IMR-90 (cell line): ENCODE results near the gene AKAP13. TPM values are rescaled to one million over a fixed set of nuclear protein-coding genes. Genes with fewer than 3 reads are reported as not detected.
A peak's percentile ranks its signal among the peaks of the same experiment; 100 is the strongest.

Experiments
- ATAC-seq: fragments of 200-7000 bp; cut with Tn5 transposase; 2 replicates; pipeline ENCODE4 v1.9.1; 2020; ENCODE audit warnings: low read depth, mild to moderate bottlenecking, moderate library complexity
- BruUV-seq: library from RNA; stranded (reverse); fragments of 400-500 nt; replicated peaks from 2 replicates; lab custom pipeline; 2021; lab: Mats Ljungman, UMichigan
- CTCF ChIA-PET: fragments of 300-600 bp; formaldehyde crosslinking; extraction: SDS; loops from one replicate; lab custom pipeline; 2021; ENCODE audit warnings: antibody characterized with exemption; lab: Yijun Ruan, JAX
- POLR2A ChIA-PET: fragments of 300-600 bp; sonication (Branson Sonifier 250); formaldehyde crosslinking; loops from one replicate; lab custom pipeline; 2022; ENCODE audit warnings: antibody characterized with exemption; ENCODE audit not compliant: unreplicated experiment; lab: Charles Lee
- DNase-seq: peaks from one replicate; pipeline ENCODE4 v3.0.0; 2013
- H2AFZ ChIP-seq: replicated peaks from 2 replicates; pipeline ENCODE3; 2013; ENCODE audit warnings: low read length, mild to moderate bottlenecking; ENCODE audit not compliant: poor library complexity
- H2AK5ac ChIP-seq: 2 replicates; pipeline ENCODE4 v1.6.1; 2013; ENCODE audit warnings: low read depth, low read length, inconsistent platforms
- H2AK9ac ChIP-seq: replicated peaks from 2 replicates; pipeline ENCODE3; 2013; ENCODE audit warnings: mild to moderate bottlenecking, low read depth, low read length, moderate library complexity; ENCODE audit not compliant: poor library complexity
- H2BK120ac ChIP-seq: 2 replicates; pipeline ENCODE4 v1.6.1; 2013; ENCODE audit warnings: low read depth, low read length, inconsistent platforms
- H2BK15ac ChIP-seq: 3 replicates; pipeline ENCODE4 v1.6.1; 2013; ENCODE audit warnings: low read depth, low read length, inconsistent platforms
- H2BK20ac ChIP-seq: 2 replicates; pipeline ENCODE4 v1.6.1; 2013; ENCODE audit warnings: low read depth, mild to moderate bottlenecking, inconsistent platforms, low read length, moderate library complexity
- H2BK5ac ChIP-seq: 2 replicates; pipeline ENCODE4 v1.6.1; 2013; ENCODE audit warnings: mild to moderate bottlenecking, low read depth, low read length, inconsistent platforms; ENCODE audit not compliant: poor library complexity, severe bottlenecking
- H3K14ac ChIP-seq: replicated peaks from 2 replicates; pipeline ENCODE4 v1.6.1; 2013; ENCODE audit warnings: low read depth, low read length, inconsistent platforms
- H3K18ac ChIP-seq: 2 replicates; pipeline ENCODE4 v1.6.1; 2013; ENCODE audit warnings: low read depth, low read length, control low read depth
- H3K23ac ChIP-seq: 2 replicates; pipeline ENCODE4 v1.6.1; 2013; ENCODE audit warnings: low read depth, low read length, inconsistent platforms
- H3K27ac ChIP-seq: 2 replicates; pipeline ENCODE4 v1.5.1; 2013; ENCODE audit warnings: mild to moderate bottlenecking, control low read depth, low read length; ENCODE audit not compliant: insufficient read depth
- H3K27me3 ChIP-seq: 2 replicates; pipeline ENCODE4 v1.6.1; 2013; ENCODE audit warnings: low read length; ENCODE audit not compliant: control insufficient read depth, insufficient read depth
- H3K36me3 ChIP-seq: 2 replicates; pipeline ENCODE4 v1.6.1; 2013; ENCODE audit warnings: low read length, mixed read lengths; ENCODE audit not compliant: control insufficient read depth, insufficient read depth
- H3K4ac ChIP-seq: 2 replicates; pipeline ENCODE4 v1.6.1; 2013; ENCODE audit warnings: low read depth, low read length, inconsistent platforms
- H3K4me1 ChIP-seq: 2 replicates; pipeline ENCODE4 v1.6.1; 2013; ENCODE audit warnings: low read length, mixed read lengths; ENCODE audit not compliant: control insufficient read depth, insufficient read depth
- H3K4me2 ChIP-seq: 2 replicates; pipeline ENCODE4 v1.6.1; 2013; ENCODE audit warnings: low read depth, mild to moderate bottlenecking, control low read depth, low read length, moderate library complexity
- H3K4me3 ChIP-seq: 2 replicates; pipeline ENCODE4 v1.5.1; 2013; ENCODE audit warnings: low read depth, mild to moderate bottlenecking, control low read depth, low read length, moderate library complexity; ENCODE audit not compliant: insufficient read depth
- H3K56ac ChIP-seq: 2 replicates; pipeline ENCODE4 v1.6.1; 2013; ENCODE audit warnings: low read length, inconsistent platforms; ENCODE audit not compliant: insufficient read depth; ENCODE audit errors: extremely low read depth
- H3K79me1 ChIP-seq, 2 experiments: 2 replicates each; pipeline ENCODE4 v1.6.1; 2013; ENCODE audit warnings: low read length in 2 of 2, inconsistent platforms in 1 of 2, low read depth in 1 of 2
- H3K9ac ChIP-seq: 2 replicates; pipeline ENCODE4 v1.6.1; 2013; ENCODE audit warnings: low read depth, low read length, control low read depth
- H3K9me1 ChIP-seq: 2 replicates; pipeline ENCODE4 v1.6.1; 2013; ENCODE audit warnings: low read length, inconsistent platforms; ENCODE audit not compliant: insufficient read depth
- H3K9me3 ChIP-seq: 2 replicates; pipeline ENCODE4 v1.6.1; 2013; ENCODE audit warnings: low read length; ENCODE audit not compliant: control insufficient read depth, insufficient read depth
- H4K20me1 ChIP-seq: 2 replicates; pipeline ENCODE4 v1.6.1; 2013; ENCODE audit warnings: low read length, inconsistent platforms; ENCODE audit not compliant: insufficient read depth
- H4K5ac ChIP-seq: 2 replicates; pipeline ENCODE4 v1.6.1; 2013; ENCODE audit warnings: mild to moderate bottlenecking, low read depth, low read length, control low read depth
- H4K8ac ChIP-seq, 2 experiments: 2 replicates each; pipeline ENCODE4 v1.6.1; 2013; ENCODE audit warnings: low read depth in 2 of 2, low read length in 2 of 2, control low read depth in 1 of 2, inconsistent platforms in 1 of 2
- H4K91ac ChIP-seq: 2 replicates; pipeline ENCODE4 v1.6.1; 2013; ENCODE audit warnings: low read depth, low read length, inconsistent platforms; ENCODE audit not compliant: insufficient read depth
- CEBPB ChIP-seq: IDR thresholded peaks from 2 replicates; pipeline ENCODE4 v1.6.1; 2012; ENCODE audit warnings: low read depth, low read length, improper control_type of control experiment
- RCOR1 ChIP-seq: IDR thresholded peaks from 2 replicates; pipeline ENCODE4 v1.6.1; 2012; ENCODE audit warnings: mild to moderate bottlenecking, low read length, improper control_type of control experiment; ENCODE audit not compliant: insufficient replicate concordance
- WGBS, 2 experiments: methylation state at CpG; one replicate each; pipeline versions ENCODE4 v1.1.5 to v1.1.7; 2013; ENCODE audit warnings: missing lambda C conversion rate in 2 of 2; ENCODE audit not compliant: insufficient read length in 1 of 2; ENCODE audit errors: extremely low coverage in 2 of 2; 5-methylcytosine and 5-hydroxymethylcytosine counted together
- dilution Hi-C: fragments of 300-500 bp; cut with HindIII; formaldehyde crosslinking; loops from one replicate; pipeline ENCODE4 v1.14.3; 2018; ENCODE audit warnings: low sequenced_read_pairs; ENCODE audit not compliant: unreplicated experiment
- in situ Hi-C: fragments of 300-500 bp; cut with MboI; formaldehyde crosslinking; loops from 3 replicates; pipeline ENCODE4 v1.14.3; 2019; ENCODE audit warnings: low sequenced_read_pairs, inconsistent platforms, mixed read lengths
- intact Hi-C: fragments of 100-400 bp; cut with micrococcal nuclease; formaldehyde crosslinking; loops from 2 replicates; pipeline ENCODE4 v1.10.0; 2022
- polyA plus RNA-seq, 3 experiments: library from polyadenylated mRNA; depleted of rRNA; stranded (reverse); fragments of >200 nt; gene quantifications; 2 replicates each; pipeline ENCODE4 v1.2.3, GENCODE V29; 2012; ENCODE audit warnings: low replicate concordance in 1 of 3
- total RNA-seq: library from RNA; depleted of rRNA; stranded (reverse); fragments of >200 nt; gene quantifications from 2 replicates; pipeline ENCODE4 v1.2.3, GENCODE V29; 2012

AKAP13 gene
- total and polyA plus RNA-seq, 2 of the 4 experiments (the other 2 are of a cell fraction) = 10.4 to 46.4 TPM

DNA sequence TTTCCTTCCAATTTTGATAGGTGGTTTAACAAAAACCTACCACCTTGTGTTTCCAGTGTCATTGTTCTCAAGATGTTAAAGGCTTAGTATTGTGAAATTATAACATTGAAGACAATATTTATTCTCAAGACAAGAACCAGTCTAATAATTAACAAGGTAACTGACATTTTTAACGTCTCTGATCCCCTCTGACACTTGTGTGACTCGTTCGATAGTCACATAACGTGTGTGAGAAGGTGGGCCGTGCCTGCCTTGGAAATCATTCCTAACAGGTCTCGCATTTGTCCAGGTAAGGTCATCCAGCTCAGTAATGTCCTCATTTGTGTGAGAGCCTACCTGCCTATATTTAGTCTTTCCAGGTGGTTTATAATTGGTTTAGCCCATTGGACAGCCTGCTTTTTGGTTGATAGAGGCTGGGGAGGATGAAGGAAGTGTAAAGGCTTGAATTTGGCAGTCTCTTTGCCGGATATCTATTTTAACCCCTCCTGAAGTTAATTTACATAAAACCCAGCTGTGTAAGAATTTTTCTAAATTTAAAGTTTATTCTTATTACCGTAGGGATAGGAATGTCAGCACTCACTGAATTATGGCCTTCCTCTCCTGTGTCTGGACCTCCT, 94.4 kb downstream of the AKAP13 start:
- CTCF ChIA-PET = no interaction called here
- DNase-seq (no peak), ATAC-seq (no peak)
- Histone ChIP-seq H2BK15ac (no peak overlapping the region; the same call in 2 of the 3 replicates), H2AFZ (no peak overlapping the region), H3K23ac (no peak overlapping the region), H3K79me1 (peaks cover 51 to 83% of the 10 kb centered on the region in 2 experiments), H3K36me3 (no peaks in the 10 kb centered on the region), H3K14ac (no peak overlapping the region), H4K20me1 (peaks cover 15% of the 10 kb centered on the region; the same call in 1 of the 2 replicates), H3K9me1 (peaks cover 20% of the 10 kb centered on the region), H3K4ac (peak overlapping the region; percentile 60; the same call in 1 of the 2 replicates), H3K27me3 (no peaks in the 10 kb centered on the region), H3K4me1 (peaks cover 19% of the 10 kb centered on the region), H2BK5ac (no peak overlapping the region), H4K5ac (no peak overlapping the region), H3K4me2 (no peak overlapping the region), H3K9ac (no peak overlapping the region), H3K56ac (no peak overlapping the region), H3K27ac (no peak overlapping the region), H3K9me3 (no peaks in the 10 kb centered on the region), H2AK9ac (no peak overlapping the region), H2BK120ac (peak overlapping the region; percentile 38; the same call in 1 of the 2 replicates), H3K4me3 (no peak overlapping the region), H4K8ac (no peak overlapping the region), H2AK5ac (0 out of 2 replicates have a peak overlapping the region, but pooled peaks have one; percentile 72), H3K18ac (peak overlapping the region; percentile 63; the same call in 1 of the 2 replicates), H4K91ac (no peak overlapping the region), H2BK20ac (peak overlapping the region; percentile 45; the same call in 1 of the 2 replicates)
- BruUV-seq = no TSS peak
- no peak for TF ChIP-seq RCOR1
- TF ChIP-seq CEBPB = 0 out of 2 replicates have a peak, but pooled peaks have one; percentile 18
- in situ Hi-C loops = no loop called here
- intact Hi-C loops = loop anchor here (5.0 kb wide), 2 partner anchors 58 to 1892 kb away; no protein-coding TSS in a partner anchor
- WGBS, 2 experiments = 100% methylated on average over 1 of the region's 8 CpGs; no CpG with 5 or more reads in 1 of the 2 experiments
- POLR2A ChIA-PET = no interaction called here
- dilution Hi-C loops = no loop called here
